A673 (cell line): ENCODE data around the gene AGTPBP1.

ENCODE experiments used
- CTCF ChIP-seq: fragments of 300-800, 200-600 bp; sonication (generic); conservative IDR thresholded peaks from 2 replicates; pipeline ENCODE4 v1.5.1; 2017; ENCODE audit warnings: low read depth, mild to moderate bottlenecking, antibody characterized with exemption, low read length, moderate library complexity, mixed read lengths
- EZH2 ChIP-seq: fragments of 200-600 bp; sonication (generic); IDR thresholded peaks from 2 replicates; pipeline ENCODE4 v1.6.1; 2017; ENCODE audit warnings: borderline replicate concordance, low read depth, mild to moderate bottlenecking, mixed read lengths, antibody characterized with exemption, low read length; ENCODE audit not compliant: poor library complexity, severe bottlenecking

GRCh38 chr9:85533538-85533937 is 208.2 kb downstream of the AGTPBP1 start:
- TF ChIP-seq CTCF (no peak), EZH2 (no peak)
